Measurements from ENCODE around the gene BBX.

BBX gene

GRCh38 chr3:107850681-107851080, 327.9 kb downstream of the BBX start:
- DNase-seq, result no peak

GRCh38 chr3:107853821-107854220, 331.1 kb downstream of the BBX start:
- DNase-seq, result no peak

GRCh38 chr3:107854733-107855132, 332.0 kb downstream of the BBX start:
- DNase-seq, result no peak

GRCh38 chr3:107855710-107856109, 332.9 kb downstream of the BBX start:
- peak; percentile 17 for DNase-seq

- DNase-seq, result no peak
Observed at GRCh38 chr3:107857854-107858253, 335.1 kb downstream of the BBX start.

- no peak for DNase-seq
Observed at GRCh38 chr3:107858876-107859275, 336.1 kb downstream of the BBX start.

All from NCI-H1092 treated with DMSO at 0.1 percent for 48 hours (cell line).